GM13977 (cell line): ENCODE measurements around the gene IFNA6.
A peak's percentile ranks its signal among the peaks of the same experiment; 100 is the strongest.

Experiments
- DNase-seq: peaks from one replicate; pipeline ENCODE4 v3.0.0; 2012; ENCODE audit warnings: low spot score
- CTCF ChIP-seq: IDR thresholded peaks from 2 replicates; pipeline ENCODE4 v1.5.1; 2012; ENCODE audit warnings: mild to moderate bottlenecking, control low read depth; ENCODE audit not compliant: insufficient read depth; ENCODE audit errors: extremely low read depth, missing control alignments
- in situ Hi-C: fragments of 300-500 bp; cut with MboI; formaldehyde crosslinking; loops from one replicate; pipeline ENCODE4 v1.12.0; 2022; ENCODE audit warnings: low sequenced_read_pairs, low pct_unique_long_range_greater_than_20kb, mixed read lengths, inconsistent platforms; ENCODE audit not compliant: unreplicated experiment

The IFNA6 gene

GRCh38 chr9:21317956-21318923 is 32.4 kb downstream of the IFNA6 start:
- peak; percentile 77 for TF ChIP-seq CTCF
- in situ Hi-C loops = loop anchor here (25.0 kb wide), 2 partner anchors 106 to 469 kb away; partner anchors contain the start of genes IFNA10, IFNA16 and IFNA7
- no peak for DNase-seq

- no peak for DNase-seq
- no peak for TF ChIP-seq CTCF
- in situ Hi-C loops = loop anchor here (25.0 kb wide), 2 partner anchors 105 to 470 kb away; partner anchors contain the start of genes IFNA10, IFNA16 and IFNA7
Observed at GRCh38 chr9:21316860-21317259, 33.8 kb downstream of the IFNA6 start.

GRCh38 chr9:21316032-21316842 is 34.5 kb downstream of the IFNA6 start:
- TF ChIP-seq CTCF = no peak
- in situ Hi-C loops = loop anchor here (25.0 kb wide), 2 partner anchors 104 to 471 kb away; partner anchors contain the start of genes IFNA10, IFNA16 and IFNA7
- no peak for DNase-seq

GRCh38 chr9:21314152-21314551 is 36.5 kb downstream of the IFNA6 start:
- in situ Hi-C loops = loop anchor here (25.0 kb wide), 2 partner anchors 102 to 473 kb away; partner anchors contain the start of genes IFNA10, IFNA16 and IFNA7

GRCh38 chr9:21311889-21312288 is 38.8 kb downstream of the IFNA6 start:
- in situ Hi-C loops = loop anchor here (25.0 kb wide), 2 partner anchors 100 to 475 kb away; partner anchors contain the start of genes IFNA10, IFNA16 and IFNA7
- no peak for TF ChIP-seq CTCF
- DNase-seq = no peak

More at GRCh38 chr9:21314152-21314551, 36.5 kb downstream of the IFNA6 start:
- no peak for TF ChIP-seq CTCF
- DNase-seq = no peak

GRCh38 chr9:21305213-21305612 is 45.5 kb downstream of the IFNA6 start, which contains the start of gene IFNA5:
TSS of gene IFNA5 (minus strand) at chr9:21305313. CDS start at chr9:21305256, 57 bp downstream.
- in situ Hi-C loops = loop anchor here (25.0 kb wide), 2 partner anchors 93 to 482 kb away; partner anchors contain the start of genes IFNA10, IFNA16 and IFNA7
- no peak for DNase-seq
- no peak for TF ChIP-seq CTCF
